Glomerular visceral epithelial cell (primary cell): ENCODE measurements around the gene TNP2.
"Not testable (repeated sequence)": the region's sequence is repeated elsewhere in the genome, so short reads cannot be mapped to it uniquely, and the experiment has no call there.

Experiments
- DNase-seq: peaks from one replicate; pipeline ENCODE4 v3.0.0-alpha.2; 2016; ENCODE audit errors: extremely low spot score

The TNP2 gene

DNA sequence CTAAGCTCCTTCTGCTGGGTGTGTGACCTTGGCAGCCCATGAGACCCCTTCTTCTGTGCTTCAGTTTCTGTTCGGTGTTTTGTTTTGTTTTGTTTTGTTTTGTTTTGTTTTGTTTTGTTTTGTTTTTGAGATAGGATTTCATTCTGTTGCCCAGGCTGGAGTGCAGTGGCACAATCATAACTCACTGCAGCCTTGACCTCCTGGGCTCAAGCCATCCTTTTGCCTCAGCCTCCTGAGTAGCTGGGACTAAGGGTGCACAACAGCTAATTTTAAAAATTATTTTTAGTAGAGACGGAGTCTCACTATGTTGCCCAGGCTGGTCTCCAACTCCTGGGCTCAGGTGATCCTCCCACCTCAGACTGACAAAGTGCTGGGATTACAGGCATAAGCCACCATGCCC is 48.6 kb downstream of the TNP2 start:
- not testable (repeated sequence) for DNase-seq

DNA sequence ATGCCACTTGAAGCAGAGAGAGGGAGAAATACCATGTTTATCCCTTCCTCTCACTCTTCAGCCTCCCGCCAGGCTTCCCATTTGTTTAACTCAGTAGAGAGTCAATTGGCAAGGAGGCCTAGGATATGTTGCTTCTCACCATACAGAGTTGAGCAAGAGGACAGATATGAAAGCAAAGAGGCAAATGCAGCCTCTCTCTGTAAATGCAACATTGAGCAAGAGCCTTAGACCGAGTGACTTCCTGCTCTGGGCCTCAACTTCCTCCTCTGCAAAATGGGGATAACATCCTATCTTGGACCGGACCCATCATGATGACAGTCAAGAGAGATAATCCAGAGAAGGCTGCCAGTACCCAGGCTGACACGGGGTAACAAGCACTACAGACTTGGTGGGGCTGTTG is 49.9 kb downstream of the TNP2 start:
- no peak for DNase-seq

DNA sequence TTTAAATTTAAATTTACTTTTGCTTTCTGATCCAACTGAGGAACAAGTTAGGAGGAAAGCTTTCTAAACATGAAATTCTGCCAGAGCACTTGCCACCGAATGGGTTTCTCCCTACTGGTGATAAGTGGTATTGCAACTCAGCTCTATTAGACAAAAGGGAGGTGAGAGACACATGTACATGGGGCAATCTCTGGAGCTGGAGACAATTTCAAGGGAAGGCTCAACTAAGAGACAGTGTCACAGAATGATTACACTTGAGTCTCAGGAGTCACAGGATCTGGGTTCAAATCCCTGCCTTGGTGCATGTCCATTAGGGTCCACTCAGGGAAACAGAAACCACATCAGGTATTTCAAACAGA is 50.5 kb downstream of the TNP2 start:
- DNase-seq = no peak
